ENCODE results near the gene ANXA3. TPM values are rescaled to one million over a fixed set of nuclear protein-coding genes. Genes with fewer than 3 reads are reported as not detected.
"Not testable (repeated sequence)": the region's sequence is repeated elsewhere in the genome, so short reads cannot be mapped to it uniquely, and the experiment has no call there.

ANXA3 gene
- total RNA-seq, 1 experiment from 2014 or later: 3.4 TPM

- DNase-seq: no peak
- Histone ChIP-seq H3K27ac (no peak overlapping the region), H3K27me3 (no peaks in the 10 kb centered on the region)
These were observed 24.0 kb upstream of the ANXA3 start for GRCh38 chr4:78527555-78527954.

DNA sequence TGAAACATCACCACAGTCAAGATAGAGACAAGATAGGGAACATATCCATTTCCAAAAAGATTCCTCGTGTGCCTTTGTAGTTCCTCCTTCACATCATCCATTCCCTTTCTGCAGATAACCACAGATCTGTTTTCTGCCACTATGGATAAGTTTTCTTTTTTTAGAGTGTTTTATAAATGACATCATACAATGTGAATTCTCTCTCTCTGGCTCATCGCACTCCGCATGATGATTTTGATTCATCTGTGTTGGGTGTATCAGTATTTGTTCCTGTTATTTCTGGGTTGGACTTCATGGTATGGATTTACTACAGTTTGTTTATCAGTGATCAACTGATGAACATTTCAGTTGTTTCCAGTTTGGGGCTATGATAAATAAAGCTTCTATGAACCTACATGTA is 23.2 kb upstream of the ANXA3 start:
- Histone ChIP-seq H3K36me3 (peaks cover 12% of the 10 kb centered on the region), H3K27me3 (no peaks in the 10 kb centered on the region), H3K4me3 (no peak overlapping the region), H3K9me3 (replicated peaks) (0 out of 2 replicates have a peak, but pooled peaks cover 3% of the 10 kb centered on the region), H3K27ac (no peak overlapping the region), H3K4me1 (no peaks in the 10 kb centered on the region)
- DNase-seq: no peak

More at GRCh38 chr4:78527555-78527954, 24.0 kb upstream of the ANXA3 start:
- Histone ChIP-seq H3K4me1 (no peaks in the 10 kb centered on the region), H3K9me3 (replicated peaks) (0 out of 2 replicates have a peak, but pooled peaks cover 3% of the 10 kb centered on the region), H3K4me3 (no peak overlapping the region), H3K36me3 (peaks cover 12% of the 10 kb centered on the region)

DNA sequence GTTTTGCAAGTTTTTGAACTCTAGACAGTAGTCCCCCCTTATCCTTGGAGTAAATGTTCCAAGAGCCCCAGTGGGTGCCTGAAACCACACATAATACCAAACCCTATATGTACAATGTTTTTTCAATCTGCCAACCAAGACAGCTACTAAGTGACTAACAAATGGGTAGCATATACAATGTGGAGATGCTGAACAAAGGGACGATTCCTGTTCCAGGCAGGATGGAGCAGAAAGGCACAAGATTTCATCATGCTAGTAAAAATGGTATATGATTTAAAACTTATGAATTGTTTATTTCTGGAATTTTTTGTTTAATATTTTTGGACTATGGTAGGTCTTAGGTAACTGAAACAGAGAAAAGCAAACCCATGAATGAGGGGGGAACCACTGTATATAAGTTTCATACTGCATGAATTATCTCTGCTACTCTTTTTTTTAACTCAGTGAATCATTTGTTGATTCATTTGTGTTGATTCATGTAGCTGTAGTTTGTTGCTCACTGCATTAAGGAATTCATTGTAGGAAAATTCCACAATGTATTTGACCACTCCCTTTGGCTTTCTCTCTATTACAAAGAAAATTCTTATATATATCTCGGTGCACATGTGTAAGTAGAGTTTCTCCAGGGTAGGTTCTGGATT is 21.9 kb upstream of the ANXA3 start:
- H3K4me3 ChIP-seq: no peak overlapping the region
- peaks cover 14% of the 10 kb centered on the region for H3K36me3 ChIP-seq
- peaks cover 12% of the 10 kb centered on the region for H3K4me1 ChIP-seq
- H3K9me3 ChIP-seq (replicated peaks): 0 out of 2 replicates have a peak, but pooled peaks cover 3% of the 10 kb centered on the region
- no peak overlapping the region for H3K27ac ChIP-seq
- no peak for DNase-seq
- H3K27me3 ChIP-seq: no peaks in the 10 kb centered on the region

GRCh38 chr4:78532046-78532445 is 19.5 kb upstream of the ANXA3 start:
- no peak for DNase-seq
- H3K36me3 ChIP-seq: peaks cover 13% of the 10 kb centered on the region
- 0 out of 2 replicates have a peak, but pooled peaks cover 3% of the 10 kb centered on the region for H3K9me3 ChIP-seq (replicated peaks)

DNA sequence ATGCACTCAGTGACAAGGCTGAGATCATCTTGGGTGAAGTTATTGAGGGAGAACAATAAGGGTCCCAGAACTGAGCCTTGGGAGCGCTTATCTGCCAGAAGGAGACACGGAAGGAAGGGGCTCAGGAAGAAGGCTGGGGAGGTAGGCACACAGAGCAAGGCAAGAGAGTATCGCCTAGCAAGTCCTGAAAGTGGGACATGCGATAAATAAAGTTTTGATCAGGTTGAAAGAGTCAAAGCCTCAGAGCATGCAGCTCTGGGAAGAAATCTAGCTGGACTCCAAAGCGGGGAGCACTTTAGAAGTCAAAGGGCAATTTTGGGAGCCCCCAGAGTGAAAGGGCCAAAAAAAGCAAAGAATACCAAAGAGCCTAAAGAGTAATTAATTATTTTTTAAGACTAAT is 17.7 kb upstream of the ANXA3 start:
- Histone ChIP-seq H3K27me3 (no peaks in the 10 kb centered on the region), H3K27ac (no peak overlapping the region), H3K4me1 (peaks cover 12% of the 10 kb centered on the region), H3K9me3 (replicated peaks) (0 out of 2 replicates have a peak, but pooled peaks cover 3% of the 10 kb centered on the region), H3K4me3 (no peak overlapping the region), H3K36me3 (peaks cover 13% of the 10 kb centered on the region)
- no peak for DNase-seq

More at GRCh38 chr4:78532046-78532445, 19.5 kb upstream of the ANXA3 start:
- no peak overlapping the region for H3K27ac ChIP-seq
- no peak overlapping the region for H3K4me3 ChIP-seq
- peaks cover 12% of the 10 kb centered on the region for H3K4me1 ChIP-seq
- H3K27me3 ChIP-seq: no peaks in the 10 kb centered on the region

DNA sequence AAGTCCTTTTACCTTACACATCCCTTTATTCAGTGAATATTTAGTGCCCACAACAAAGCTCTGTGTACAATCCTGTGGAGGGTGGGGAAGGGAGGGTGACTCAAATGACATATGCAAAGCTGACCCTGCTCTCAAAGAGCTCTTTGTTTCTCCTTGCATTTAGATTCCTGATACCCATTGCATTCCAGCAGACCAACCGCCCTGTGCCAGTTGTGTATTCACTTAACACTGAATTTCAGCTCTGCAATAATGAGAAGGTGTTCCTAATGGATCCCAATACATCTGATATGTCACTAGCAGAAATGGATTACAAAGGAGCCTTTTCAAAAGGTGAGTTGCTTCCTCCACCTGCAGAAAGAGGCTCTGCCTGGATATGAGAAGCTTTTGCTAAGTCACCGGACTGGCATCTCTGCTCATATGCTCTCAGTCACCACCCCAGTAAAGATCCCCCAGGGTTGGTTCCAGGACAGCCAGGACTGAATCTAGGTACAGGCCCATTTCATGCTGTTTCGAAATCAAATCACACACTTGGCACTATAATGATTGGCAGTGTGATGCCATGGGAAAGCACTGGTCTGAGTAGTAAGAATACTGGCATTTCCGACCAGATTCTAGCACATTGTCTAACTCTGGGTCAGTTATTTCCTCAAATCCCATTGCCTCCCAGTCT is 17.1 kb upstream of the ANXA3 start:
- H3K27me3 ChIP-seq: no peaks in the 10 kb centered on the region
- no peak overlapping the region for H3K4me3 ChIP-seq
- H3K4me1 ChIP-seq: peaks cover 12% of the 10 kb centered on the region
- DNase-seq: peak; percentile 52 to 69
- H3K9me3 ChIP-seq (replicated peaks): 0 out of 2 replicates have a peak, but pooled peaks cover 3% of the 10 kb centered on the region
- H3K27ac ChIP-seq: no peak overlapping the region; the same call in 1 of the 2 replicates
- H3K36me3 ChIP-seq: peaks cover 13% of the 10 kb centered on the region

DNA sequence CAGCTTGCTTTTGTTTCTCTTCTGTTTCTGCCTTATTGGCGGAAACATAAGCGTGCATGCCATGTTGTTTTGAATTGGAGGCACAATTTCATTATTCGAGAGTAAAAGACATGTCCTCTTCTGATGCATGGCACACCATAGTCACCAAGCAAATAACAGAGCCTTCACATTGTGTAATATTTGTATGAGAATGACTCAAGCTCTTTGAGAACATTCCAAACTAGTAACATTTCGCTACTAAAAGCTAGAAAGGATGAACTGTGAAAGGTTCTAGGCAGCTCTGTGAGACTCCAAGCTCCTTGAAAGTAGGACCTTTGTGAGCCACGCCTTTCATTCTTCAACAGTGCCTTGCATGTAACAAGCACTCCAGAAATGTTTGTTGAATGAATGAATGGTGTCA is 9.2 kb upstream of the ANXA3 start:
- H3K9me3 ChIP-seq (replicated peaks): no peaks in the 10 kb centered on the region; the same call in 1 of the 2 replicates
- peaks cover 15% of the 10 kb centered on the region for H3K36me3 ChIP-seq
- no peaks in the 10 kb centered on the region for H3K4me1 ChIP-seq
- no peaks in the 10 kb centered on the region for H3K27me3 ChIP-seq
- no peak for DNase-seq
- H3K4me3 ChIP-seq: no peak overlapping the region
- no peak overlapping the region for H3K27ac ChIP-seq

DNA sequence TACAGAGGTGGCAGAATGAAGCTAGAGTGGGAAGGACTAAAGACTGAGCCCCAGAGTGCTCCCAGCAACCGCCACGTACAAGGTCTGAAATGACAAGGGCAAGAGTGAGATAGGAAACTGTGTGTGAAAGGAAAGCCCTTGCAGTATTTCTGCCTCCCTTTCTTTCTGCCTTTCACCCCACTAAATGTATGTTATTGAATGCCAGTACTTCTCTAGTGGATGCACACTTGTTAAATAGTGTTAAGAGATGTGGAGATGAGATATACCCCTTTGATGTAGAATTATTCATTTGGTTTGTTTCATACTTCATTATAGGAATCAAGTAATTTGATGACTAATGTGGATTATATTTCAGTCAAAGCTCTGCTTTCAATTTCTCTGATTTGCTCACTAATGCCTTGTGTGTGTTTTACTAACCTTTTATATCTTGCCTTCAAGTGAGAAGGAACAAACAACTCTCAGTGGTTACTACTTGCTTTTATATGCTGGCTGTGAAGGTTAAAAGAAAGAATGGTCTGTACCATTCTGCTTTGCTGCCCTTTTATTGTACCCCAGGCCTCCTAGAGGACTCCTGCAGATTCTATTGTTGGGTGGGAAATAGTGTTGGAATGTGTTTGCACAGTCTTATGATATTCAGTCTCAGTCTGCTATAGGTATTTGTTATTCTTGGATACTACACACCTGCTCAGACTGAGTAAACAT is 8.0 kb upstream of the ANXA3 start:
- H3K36me3 ChIP-seq: peaks cover 14% of the 10 kb centered on the region
- no peak overlapping the region for H3K27ac ChIP-seq
- no peaks in the 10 kb centered on the region for H3K27me3 ChIP-seq
- DNase-seq: no peak
- H3K4me3 ChIP-seq: no peak overlapping the region
- H3K4me1 ChIP-seq: no peaks in the 10 kb centered on the region
- H3K9me3 ChIP-seq (replicated peaks): no peaks in the 10 kb centered on the region; the same call in 1 of the 2 replicates

DNA sequence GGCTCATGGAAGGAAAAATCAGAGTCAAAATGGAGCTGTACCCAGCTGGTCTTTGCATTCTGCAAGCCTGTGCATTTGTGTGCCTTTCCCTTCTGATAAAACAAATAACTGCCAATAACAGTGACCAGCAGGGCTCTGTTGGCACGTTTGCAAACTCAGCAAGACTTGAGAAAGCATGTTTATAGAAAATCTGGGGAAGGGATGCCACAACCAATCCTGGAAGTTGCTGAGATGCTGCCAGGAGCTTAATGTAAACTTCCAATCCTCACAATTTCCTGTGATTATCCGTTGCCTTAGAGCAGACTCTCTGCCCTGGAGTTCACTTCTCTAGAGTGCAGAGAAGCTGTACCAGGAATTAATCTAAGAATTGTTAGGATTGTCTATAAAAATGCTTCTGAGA is 6.9 kb upstream of the ANXA3 start:
- Histone ChIP-seq H3K4me3 (no peak overlapping the region), H3K4me1 (no peaks in the 10 kb centered on the region), H3K36me3 (peaks cover 14% of the 10 kb centered on the region), H3K9me3 (replicated peaks) (no peaks in the 10 kb centered on the region; the same call in 1 of the 2 replicates), H3K27me3 (no peaks in the 10 kb centered on the region), H3K27ac (no peak overlapping the region)
- no peak for DNase-seq

DNA sequence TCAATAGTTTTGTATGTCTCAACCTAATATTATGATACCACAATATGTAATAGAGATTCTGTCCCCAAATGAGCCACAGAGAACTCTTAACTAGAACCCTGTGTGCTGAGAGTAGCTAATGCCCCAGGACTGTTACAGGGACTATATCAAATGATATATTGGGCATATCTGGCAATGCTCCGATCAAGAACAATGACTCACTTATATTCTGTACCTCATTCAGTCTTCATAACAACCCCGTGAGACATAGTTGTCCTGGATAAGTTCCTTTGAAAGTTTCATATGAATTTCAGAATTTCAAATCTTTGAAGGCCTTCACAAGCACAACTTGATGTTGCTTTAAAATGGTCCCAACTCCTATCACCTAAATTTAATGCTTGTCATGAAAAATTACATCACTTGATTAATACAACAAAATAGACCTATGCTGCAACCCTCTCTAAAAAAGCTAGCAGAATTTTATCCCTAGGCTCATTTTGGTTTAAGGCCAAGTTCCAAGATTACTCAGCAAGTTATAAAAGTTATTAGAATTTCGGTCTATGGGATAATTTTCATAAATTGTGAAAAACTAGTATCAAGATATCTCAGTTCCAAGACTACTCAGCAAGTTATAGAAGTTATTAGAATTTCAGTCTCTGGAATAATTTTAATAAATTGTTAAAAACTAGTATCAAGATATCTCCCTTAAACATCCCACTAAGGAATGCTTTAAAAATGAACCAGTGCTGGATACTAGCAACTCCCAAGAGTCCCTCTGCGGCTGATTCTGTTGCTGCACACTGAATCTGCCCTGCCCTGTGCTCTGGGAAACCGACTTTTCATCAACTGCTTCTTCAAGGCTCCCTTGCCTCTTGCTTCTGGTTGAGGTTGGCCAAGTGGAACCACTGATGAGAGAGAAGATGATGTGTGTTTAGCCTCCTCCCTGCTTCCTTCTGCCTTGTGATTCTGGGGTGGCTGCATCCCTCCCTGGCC is 6.0 kb upstream of the ANXA3 start:
- DNase-seq: no peak
- Histone ChIP-seq H3K27me3 (no peaks in the 10 kb centered on the region), H3K36me3 (peaks cover 11% of the 10 kb centered on the region), H3K4me3 (no peak overlapping the region), H3K27ac (no peak overlapping the region), H3K9me3 (replicated peaks) (no peaks in the 10 kb centered on the region; the same call in 1 of the 2 replicates), H3K4me1 (no peaks in the 10 kb centered on the region)

DNA sequence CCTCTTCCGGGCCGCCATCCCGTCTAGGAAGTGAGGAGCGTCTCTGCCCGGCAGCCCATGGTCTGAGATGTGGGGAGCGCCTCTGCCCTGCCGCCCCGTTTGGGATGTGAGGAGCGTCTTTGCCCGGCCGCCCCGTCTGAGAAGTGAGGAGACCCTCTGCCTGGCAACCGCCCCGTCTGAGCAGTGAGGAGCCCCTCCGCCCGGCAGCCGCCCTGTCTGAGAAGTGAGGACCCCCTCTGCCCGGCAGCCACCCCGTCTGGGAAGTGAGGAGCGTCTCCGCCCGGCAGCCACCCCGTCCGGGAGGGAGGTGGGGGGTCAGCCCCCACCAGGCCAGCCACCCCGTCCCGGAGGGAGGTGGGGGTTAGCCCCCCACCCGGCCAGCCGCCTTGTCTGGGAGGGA is 3.7 kb upstream of the ANXA3 start:
- not testable (repeated sequence) for H3K36me3 ChIP-seq; H3K9me3 ChIP-seq (replicated peaks); H3K4me3 ChIP-seq; H3K27me3 ChIP-seq; H3K27ac ChIP-seq; H3K4me1 ChIP-seq; DNase-seq

DNA sequence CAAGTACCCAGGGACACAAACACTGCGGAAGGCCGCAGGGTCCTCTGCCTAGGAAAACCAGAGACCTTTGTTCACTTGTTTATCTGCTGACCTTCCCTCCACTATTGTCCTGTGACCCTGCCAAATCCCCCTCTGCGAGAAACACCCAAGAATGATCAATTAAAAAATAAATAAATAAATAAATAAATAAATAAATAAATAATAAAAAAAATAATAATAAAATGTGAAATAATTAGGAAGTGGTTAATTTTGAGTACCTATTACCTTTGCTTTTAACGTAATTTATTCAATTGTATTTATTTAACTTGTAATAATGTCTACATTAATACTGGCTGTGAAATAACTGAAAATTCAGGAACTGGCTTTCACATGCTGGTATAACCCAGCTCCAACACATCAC is 2.7 kb upstream of the ANXA3 start:
- not testable (repeated sequence) for H3K4me3 ChIP-seq; H3K27ac ChIP-seq; H3K36me3 ChIP-seq; H3K9me3 ChIP-seq (replicated peaks); DNase-seq; H3K27me3 ChIP-seq
- H3K4me1 ChIP-seq: peaks cover 11% of the 10 kb centered on the region; the same call in 1 of the 2 replicates

DNA sequence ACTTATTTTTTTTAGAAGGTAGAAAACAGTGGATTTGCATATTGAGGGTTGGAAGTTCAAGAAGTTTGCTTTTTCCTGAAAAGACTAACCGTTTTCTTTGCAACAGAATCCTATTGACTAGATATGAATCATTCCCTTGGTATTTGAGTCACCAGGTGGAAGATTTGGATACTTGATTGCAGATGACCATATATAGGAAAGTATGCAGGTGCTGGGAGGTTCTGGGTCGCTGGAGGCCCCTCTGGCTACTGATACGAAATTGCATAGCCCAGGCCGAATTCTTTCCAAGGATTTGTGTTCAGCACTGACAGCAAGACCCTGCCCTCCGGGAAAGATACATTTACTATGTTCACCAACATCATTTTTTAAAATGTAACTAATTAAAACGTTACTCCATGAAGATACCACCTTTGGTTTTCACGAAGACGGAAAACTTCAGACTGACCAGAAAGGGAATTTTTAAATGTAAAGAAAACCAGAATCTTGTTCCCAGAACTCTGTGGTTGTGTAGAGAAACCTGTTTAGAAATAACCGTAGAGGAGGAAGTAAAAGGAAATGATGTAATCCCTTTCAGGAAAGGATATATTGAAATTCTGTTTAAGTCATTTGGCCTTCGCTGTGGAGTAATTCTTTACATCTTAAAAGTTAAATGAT is 946 bp downstream of the ANXA3 start:
- H3K27me3 ChIP-seq: no peaks in the 10 kb centered on the region
- H3K9me3 ChIP-seq (replicated peaks): no peaks in the 10 kb centered on the region
- peak; percentile 19 to 35 for DNase-seq
- peaks cover 11% of the 10 kb centered on the region; the same call in 1 of the 2 replicates for H3K4me1 ChIP-seq
- no peaks in the 10 kb centered on the region; the same call in 1 of the 2 replicates for H3K36me3 ChIP-seq
- peak overlapping the region; percentile 58 for H3K4me3 ChIP-seq
- H3K27ac ChIP-seq: no peak overlapping the region

GRCh38 chr4:78553043-78553396 is 1.4 kb downstream of the ANXA3 start:
- no peak overlapping the region for H3K27ac ChIP-seq
- H3K4me1 ChIP-seq: peaks cover 11% of the 10 kb centered on the region; the same call in 1 of the 2 replicates
- H3K27me3 ChIP-seq: no peaks in the 10 kb centered on the region
- H3K9me3 ChIP-seq (replicated peaks): no peaks in the 10 kb centered on the region
- DNase-seq: no peak
- peak overlapping the region; percentile 58 for H3K4me3 ChIP-seq
- no peaks in the 10 kb centered on the region; the same call in 1 of the 2 replicates for H3K36me3 ChIP-seq
